Keratinocyte (primary cell): ENCODE measurements around the gene TOP2A. TPM values are rescaled to one million over a fixed set of nuclear protein-coding genes. Genes with fewer than 3 reads are reported as not detected.
"Not testable (repeated sequence)": the region's sequence is repeated elsewhere in the genome, so short reads cannot be mapped to it uniquely, and the experiment has no call there.

ENCODE experiments used
- DNase-seq: peaks from one replicate; pipeline ENCODE4 v3.0.0-alpha.2; 2011; ENCODE audit warnings: low read depth, missing footprints, low spot score
- FAIRE-seq: peaks from 2 replicates; lab custom pipeline; 2011; peaks lifted over from hg19 to GRCh38; lab: Jason Lieb, UNC
- H2AFZ ChIP-seq: 2 replicates; pipeline ENCODE4 v1.6.0; 2012; ENCODE audit warnings: low read length, control low read depth, inconsistent platforms; ENCODE audit not compliant: control insufficient read depth
- H3K27ac ChIP-seq: 2 replicates; pipeline ENCODE4 v1.5.1; 2011; ENCODE audit warnings: low read length; ENCODE audit not compliant: control insufficient read depth, insufficient read depth
- H3K27me3 ChIP-seq: 3 replicates; pipeline ENCODE4 v1.6.0; 2011; ENCODE audit warnings: low read length; ENCODE audit not compliant: control insufficient read depth, insufficient read depth; ENCODE audit errors: extremely low read depth
- H3K36me3 ChIP-seq, 2 experiments: 2 replicates in 1 of 2; 3 replicates in 1 of 2; pipeline ENCODE4 v1.5.1; 2011; ENCODE audit warnings: low read length in 2 of 2, mild to moderate bottlenecking in 1 of 2; ENCODE audit not compliant: control insufficient read depth in 2 of 2, insufficient read depth in 2 of 2; ENCODE audit errors: extremely low read depth in 1 of 2
- H3K4me1 ChIP-seq: 3 replicates; pipeline ENCODE4 v1.5.1; 2011; ENCODE audit warnings: low read length; ENCODE audit not compliant: control insufficient read depth, insufficient read depth; ENCODE audit errors: extremely low read depth
- H3K4me2 ChIP-seq: 3 replicates; pipeline ENCODE4 v1.6.0; 2011; ENCODE audit warnings: low read depth, low read length; ENCODE audit not compliant: control insufficient read depth, insufficient read depth; ENCODE audit errors: extremely low read depth
- H3K4me3 ChIP-seq, 3 experiments: fragments of 200-600 bp in 1 of 3; sonication (generic) in 1 of 3; 2 replicates in 2 of 3; 3 replicates in 1 of 3; pipeline ENCODE4 v1.5.1; 2011 to 2016; ENCODE audit warnings: low read length in 3 of 3, mild to moderate bottlenecking in 3 of 3, control low read depth in 2 of 3, inconsistent platforms in 1 of 3, low read depth in 1 of 3, mixed read lengths in 1 of 3, mixed run types in 1 of 3, moderate library complexity in 1 of 3; ENCODE audit not compliant: control insufficient read depth in 2 of 3, insufficient read depth in 2 of 3; ENCODE audit errors: extremely low read depth in 1 of 3
- H3K79me2 ChIP-seq: 2 replicates; pipeline ENCODE4 v1.6.0; 2012; ENCODE audit warnings: low read length; ENCODE audit not compliant: control insufficient read depth, insufficient read depth
- H3K9ac ChIP-seq: 3 replicates; pipeline ENCODE4 v1.6.0; 2011; ENCODE audit warnings: low read length; ENCODE audit not compliant: control insufficient read depth, insufficient read depth; ENCODE audit errors: extremely low read depth
- H3K9me1 ChIP-seq: 3 replicates; pipeline ENCODE4 v1.6.0; 2011; ENCODE audit warnings: low read length; ENCODE audit not compliant: control insufficient read depth, insufficient read depth; ENCODE audit errors: extremely low read depth
- H3K9me3 ChIP-seq: 2 replicates; pipeline ENCODE4 v1.5.1; 2012; ENCODE audit warnings: low read depth, low read length; ENCODE audit not compliant: control insufficient read depth
- H4K20me1 ChIP-seq: 3 replicates; pipeline ENCODE4 v1.6.0; 2011; ENCODE audit warnings: low read length; ENCODE audit not compliant: control insufficient read depth, insufficient read depth; ENCODE audit errors: extremely low read depth
- CTCF ChIP-seq, 3 experiments: IDR thresholded peaks in 1 of 3; conservative IDR thresholded peaks in 1 of 3; optimal IDR thresholded peaks in 1 of 3; 2 replicates in 2 of 3; 3 replicates in 1 of 3; pipeline versions ENCODE3 to v1.5.1; 2011; ENCODE audit warnings: low read length in 3 of 3, mild to moderate bottlenecking in 3 of 3, moderate library complexity in 2 of 3, control low read depth in 1 of 3, inconsistent platforms in 1 of 3; ENCODE audit not compliant: insufficient read depth in 2 of 3; ENCODE audit errors: extremely low read depth in 1 of 3
- EZH2 ChIP-seq: IDR thresholded peaks from one replicate; pipeline ENCODE4 v1.6.1; 2012; ENCODE audit warnings: inconsistent platforms, mild to moderate bottlenecking, low read length, moderate library complexity
- dilution Hi-C: fragments of 300-500 bp; cut with MboI; formaldehyde crosslinking; loops from one replicate; pipeline ENCODE4 v1.7.0; 2020; ENCODE audit warnings: low sequenced_read_pairs; ENCODE audit not compliant: extremely low pct_ligation_motif_present
- polyA plus RNA-seq, 5 experiments: library from polyadenylated mRNA; depleted of rRNA in 3 of 5; stranded (reverse) in 3 of 5; stranded (forward) in 1 of 5; unstranded in 1 of 5; fragments of >200 nt; gene quantifications; 1 replicate in 1 of 5; 2 replicates in 3 of 5; 3 replicates in 1 of 5; pipeline versions ENCODE4 v1.2.1 to v1.2.3, GENCODE V29; 2011 to 2012; ENCODE audit warnings: missing spikeins in 2 of 5, low read depth in 1 of 5, low replicate concordance in 1 of 5

TOP2A gene
- polyA plus RNA-seq, 1 donor (not counting 4 experiments of a cell fraction or from before 2014, with no cell fraction given): 45.0 TPM

- Histone ChIP-seq H3K4me2 (no peak overlapping the region), H3K9me3 (no peaks in the 10 kb centered on the region), H3K4me3 (no peak overlapping the region), H3K27ac (no peak overlapping the region), H4K20me1 (no peaks in the 10 kb centered on the region), H3K9ac (no peak overlapping the region), H3K36me3 (no peaks in the 10 kb centered on the region), H3K4me1 (peaks cover 3% of the 10 kb centered on the region), H2AFZ (no peak overlapping the region), H3K79me2 (no peaks in the 10 kb centered on the region), H3K27me3 (no peaks in the 10 kb centered on the region), H3K9me1 (no peaks in the 10 kb centered on the region)
- dilution Hi-C loops: no loop called here
- FAIRE-seq (no peak), DNase-seq (no peak)
- TF ChIP-seq EZH2 (no peak), CTCF (optimal IDR thresholded peaks at IDR 0.05 in 1 of 3, IDR thresholded peaks at IDR 0.05 in 1 of 3, conservative IDR thresholded peaks at IDR 0.05 in 1 of 3; ENCODE audit: extremely low read depth in 1 of 3, insufficient read depth in 2 of 3, low read length in 3 of 3) (no peak)
These were observed 44.4 kb downstream of the TOP2A start for GRCh38 chr17:40373324-40373723.

- H3K79me2 ChIP-seq, H3K4me2 ChIP-seq, H4K20me1 ChIP-seq, H3K9me3 ChIP-seq, H3K36me3 ChIP-seq, dilution Hi-C loops, H3K4me1 ChIP-seq, H2AFZ ChIP-seq, H3K9me1 ChIP-seq, DNase-seq, H3K27ac ChIP-seq, H3K27me3 ChIP-seq, FAIRE-seq, H3K4me3 ChIP-seq, H3K9ac ChIP-seq: not testable (repeated sequence)
These were observed 45.1 kb downstream of the TOP2A start for GRCh38 chr17:40372644-40373043.

GRCh38 chr17:40372031-40372430, 45.7 kb downstream of the TOP2A start:
- peaks cover 3% of the 10 kb centered on the region for H3K4me1 ChIP-seq
- no peak overlapping the region for H3K9ac ChIP-seq
- dilution Hi-C loops: no loop called here
- no peaks in the 10 kb centered on the region for H3K36me3 ChIP-seq
- no peak overlapping the region for H3K27ac ChIP-seq
- H3K27me3 ChIP-seq: no peaks in the 10 kb centered on the region
- TF ChIP-seq EZH2 (no peak), CTCF (optimal IDR thresholded peaks at IDR 0.05 in 1 of 3, IDR thresholded peaks at IDR 0.05 in 1 of 3, conservative IDR thresholded peaks at IDR 0.05 in 1 of 3; ENCODE audit: extremely low read depth in 1 of 3, insufficient read depth in 2 of 3, low read length in 3 of 3) (no peak)
- no peaks in the 10 kb centered on the region for H3K9me3 ChIP-seq
- H3K9me1 ChIP-seq: no peaks in the 10 kb centered on the region
- H2AFZ ChIP-seq: no peak overlapping the region
- no peak for FAIRE-seq
- H3K4me3 ChIP-seq: no peak overlapping the region
- no peaks in the 10 kb centered on the region for H3K79me2 ChIP-seq
- H4K20me1 ChIP-seq: no peaks in the 10 kb centered on the region
- no peak overlapping the region for H3K4me2 ChIP-seq
- no peak for DNase-seq
